ENCODE measurements around the gene SCFD2. TPM values are rescaled to one million over a fixed set of nuclear protein-coding genes. Genes with fewer than 3 reads are reported as not detected.

The SCFD2 gene
- total and polyA plus RNA-seq, 2 of the 8 experiments (the other 6 are each of a cell fraction or from before 2014, with no cell fraction given), result 6.2 to 10.2 TPM

- TF ChIP-seq, protein P1, sequence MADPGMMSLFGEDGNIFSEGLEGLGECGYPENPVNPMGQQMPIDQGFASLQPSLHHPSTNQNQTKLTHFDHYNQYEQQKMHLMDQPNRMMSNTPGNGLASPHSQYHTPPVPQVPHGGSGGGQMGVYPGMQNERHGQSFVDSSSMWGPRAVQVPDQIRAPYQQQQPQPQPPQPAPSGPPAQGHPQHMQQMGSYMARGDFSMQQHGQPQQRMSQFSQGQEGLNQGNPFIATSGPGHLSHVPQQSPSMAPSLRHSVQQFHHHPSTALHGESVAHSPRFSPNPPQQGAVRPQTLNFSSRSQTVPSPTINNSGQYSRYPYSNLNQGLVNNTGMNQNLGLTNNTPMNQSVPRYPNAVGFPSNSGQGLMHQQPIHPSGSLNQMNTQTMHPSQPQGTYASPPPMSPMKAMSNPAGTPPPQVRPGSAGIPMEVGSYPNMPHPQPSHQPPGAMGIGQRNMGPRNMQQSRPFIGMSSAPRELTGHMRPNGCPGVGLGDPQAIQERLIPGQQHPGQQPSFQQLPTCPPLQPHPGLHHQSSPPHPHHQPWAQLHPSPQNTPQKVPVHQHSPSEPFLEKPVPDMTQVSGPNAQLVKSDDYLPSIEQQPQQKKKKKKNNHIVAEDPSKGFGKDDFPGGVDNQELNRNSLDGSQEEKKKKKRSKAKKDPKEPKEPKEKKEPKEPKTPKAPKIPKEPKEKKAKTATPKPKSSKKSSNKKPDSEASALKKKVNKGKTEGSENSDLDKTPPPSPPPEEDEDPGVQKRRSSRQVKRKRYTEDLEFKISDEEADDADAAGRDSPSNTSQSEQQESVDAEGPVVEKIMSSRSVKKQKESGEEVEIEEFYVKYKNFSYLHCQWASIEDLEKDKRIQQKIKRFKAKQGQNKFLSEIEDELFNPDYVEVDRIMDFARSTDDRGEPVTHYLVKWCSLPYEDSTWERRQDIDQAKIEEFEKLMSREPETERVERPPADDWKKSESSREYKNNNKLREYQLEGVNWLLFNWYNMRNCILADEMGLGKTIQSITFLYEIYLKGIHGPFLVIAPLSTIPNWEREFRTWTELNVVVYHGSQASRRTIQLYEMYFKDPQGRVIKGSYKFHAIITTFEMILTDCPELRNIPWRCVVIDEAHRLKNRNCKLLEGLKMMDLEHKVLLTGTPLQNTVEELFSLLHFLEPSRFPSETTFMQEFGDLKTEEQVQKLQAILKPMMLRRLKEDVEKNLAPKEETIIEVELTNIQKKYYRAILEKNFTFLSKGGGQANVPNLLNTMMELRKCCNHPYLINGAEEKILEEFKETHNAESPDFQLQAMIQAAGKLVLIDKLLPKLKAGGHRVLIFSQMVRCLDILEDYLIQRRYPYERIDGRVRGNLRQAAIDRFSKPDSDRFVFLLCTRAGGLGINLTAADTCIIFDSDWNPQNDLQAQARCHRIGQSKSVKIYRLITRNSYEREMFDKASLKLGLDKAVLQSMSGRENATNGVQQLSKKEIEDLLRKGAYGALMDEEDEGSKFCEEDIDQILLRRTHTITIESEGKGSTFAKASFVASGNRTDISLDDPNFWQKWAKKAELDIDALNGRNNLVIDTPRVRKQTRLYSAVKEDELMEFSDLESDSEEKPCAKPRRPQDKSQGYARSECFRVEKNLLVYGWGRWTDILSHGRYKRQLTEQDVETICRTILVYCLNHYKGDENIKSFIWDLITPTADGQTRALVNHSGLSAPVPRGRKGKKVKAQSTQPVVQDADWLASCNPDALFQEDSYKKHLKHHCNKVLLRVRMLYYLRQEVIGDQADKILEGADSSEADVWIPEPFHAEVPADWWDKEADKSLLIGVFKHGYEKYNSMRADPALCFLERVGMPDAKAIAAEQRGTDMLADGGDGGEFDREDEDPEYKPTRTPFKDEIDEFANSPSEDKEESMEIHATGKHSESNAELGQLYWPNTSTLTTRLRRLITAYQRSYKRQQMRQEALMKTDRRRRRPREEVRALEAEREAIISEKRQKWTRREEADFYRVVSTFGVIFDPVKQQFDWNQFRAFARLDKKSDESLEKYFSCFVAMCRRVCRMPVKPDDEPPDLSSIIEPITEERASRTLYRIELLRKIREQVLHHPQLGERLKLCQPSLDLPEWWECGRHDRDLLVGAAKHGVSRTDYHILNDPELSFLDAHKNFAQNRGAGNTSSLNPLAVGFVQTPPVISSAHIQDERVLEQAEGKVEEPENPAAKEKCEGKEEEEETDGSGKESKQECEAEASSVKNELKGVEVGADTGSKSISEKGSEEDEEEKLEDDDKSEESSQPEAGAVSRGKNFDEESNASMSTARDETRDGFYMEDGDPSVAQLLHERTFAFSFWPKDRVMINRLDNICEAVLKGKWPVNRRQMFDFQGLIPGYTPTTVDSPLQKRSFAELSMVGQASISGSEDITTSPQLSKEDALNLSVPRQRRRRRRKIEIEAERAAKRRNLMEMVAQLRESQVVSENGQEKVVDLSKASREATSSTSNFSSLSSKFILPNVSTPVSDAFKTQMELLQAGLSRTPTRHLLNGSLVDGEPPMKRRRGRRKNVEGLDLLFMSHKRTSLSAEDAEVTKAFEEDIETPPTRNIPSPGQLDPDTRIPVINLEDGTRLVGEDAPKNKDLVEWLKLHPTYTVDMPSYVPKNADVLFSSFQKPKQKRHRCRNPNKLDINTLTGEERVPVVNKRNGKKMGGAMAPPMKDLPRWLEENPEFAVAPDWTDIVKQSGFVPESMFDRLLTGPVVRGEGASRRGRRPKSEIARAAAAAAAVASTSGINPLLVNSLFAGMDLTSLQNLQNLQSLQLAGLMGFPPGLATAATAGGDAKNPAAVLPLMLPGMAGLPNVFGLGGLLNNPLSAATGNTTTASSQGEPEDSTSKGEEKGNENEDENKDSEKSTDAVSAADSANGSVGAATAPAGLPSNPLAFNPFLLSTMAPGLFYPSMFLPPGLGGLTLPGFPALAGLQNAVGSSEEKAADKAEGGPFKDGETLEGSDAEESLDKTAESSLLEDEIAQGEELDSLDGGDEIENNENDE (IDR thresholded peaks at IDR 0.05; ENCODE audit: insufficient replicate concordance, low read length), result no peak
- TF ChIP-seq JUN (IDR thresholded peaks at IDR 0.05; ENCODE audit: low read depth, low read length), result no peak
- TF ChIP-seq CHD2 (IDR thresholded peaks at IDR 0.05; ENCODE audit: low read length), result no peak
- no peak for TF ChIP-seq CEBPB (IDR thresholded peaks at IDR 0.05; ENCODE audit: low read depth, low read length)
- no peak for TF ChIP-seq GTF2F1 (IDR thresholded peaks at IDR 0.05; ENCODE audit: borderline replicate concordance, low read depth, low read length)
- TF ChIP-seq, protein P2, sequence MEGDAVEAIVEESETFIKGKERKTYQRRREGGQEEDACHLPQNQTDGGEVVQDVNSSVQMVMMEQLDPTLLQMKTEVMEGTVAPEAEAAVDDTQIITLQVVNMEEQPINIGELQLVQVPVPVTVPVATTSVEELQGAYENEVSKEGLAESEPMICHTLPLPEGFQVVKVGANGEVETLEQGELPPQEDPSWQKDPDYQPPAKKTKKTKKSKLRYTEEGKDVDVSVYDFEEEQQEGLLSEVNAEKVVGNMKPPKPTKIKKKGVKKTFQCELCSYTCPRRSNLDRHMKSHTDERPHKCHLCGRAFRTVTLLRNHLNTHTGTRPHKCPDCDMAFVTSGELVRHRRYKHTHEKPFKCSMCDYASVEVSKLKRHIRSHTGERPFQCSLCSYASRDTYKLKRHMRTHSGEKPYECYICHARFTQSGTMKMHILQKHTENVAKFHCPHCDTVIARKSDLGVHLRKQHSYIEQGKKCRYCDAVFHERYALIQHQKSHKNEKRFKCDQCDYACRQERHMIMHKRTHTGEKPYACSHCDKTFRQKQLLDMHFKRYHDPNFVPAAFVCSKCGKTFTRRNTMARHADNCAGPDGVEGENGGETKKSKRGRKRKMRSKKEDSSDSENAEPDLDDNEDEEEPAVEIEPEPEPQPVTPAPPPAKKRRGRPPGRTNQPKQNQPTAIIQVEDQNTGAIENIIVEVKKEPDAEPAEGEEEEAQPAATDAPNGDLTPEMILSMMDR (IDR thresholded peaks at IDR 0.05; ENCODE audit: control extremely low read depth in 1 of 3, insufficient read depth in 1 of 3, low read depth in 1 of 3, low read length in 3 of 3), result no peak
- TF ChIP-seq, protein P3, sequence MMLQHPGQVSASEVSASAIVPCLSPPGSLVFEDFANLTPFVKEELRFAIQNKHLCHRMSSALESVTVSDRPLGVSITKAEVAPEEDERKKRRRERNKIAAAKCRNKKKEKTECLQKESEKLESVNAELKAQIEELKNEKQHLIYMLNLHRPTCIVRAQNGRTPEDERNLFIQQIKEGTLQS (IDR thresholded peaks at IDR 0.05; ENCODE audit: insufficient read depth, low read depth, low read length), result no peak
- no peak for TF ChIP-seq POLR2A (IDR thresholded peaks at IDR 0.05; ENCODE audit: control extremely low read depth in 1 of 2, low read depth in 2 of 2, low read length in 2 of 2)
- no peak for TF ChIP-seq RBBP5 (IDR thresholded peaks at IDR 0.05; ENCODE audit: borderline replicate concordance, low read depth, low read length)
Observed at GRCh38 chr4:53234669-53235068, 131.2 kb downstream of the SCFD2 start (continued).

All from H1 (cell line).